BE2C (cell line): ENCODE results near the gene AMOTL2.

Source experiments
- DNase-seq: peaks from one replicate; pipeline ENCODE4 v3.0.0-alpha.2; 2020
- H3K27me3 ChIP-seq: fragments of 250-450 bp; sonication (Bioruptor Pico); 2 replicates; pipeline ENCODE4 v1.5.1; 2020; ENCODE audit warnings: mild to moderate bottlenecking
- H3K36me3 ChIP-seq: fragments of 250-450 bp; sonication (Bioruptor Pico); 2 replicates; pipeline ENCODE4 v1.5.1; 2020; ENCODE audit warnings: mild to moderate bottlenecking
- H3K4me1 ChIP-seq: fragments of 250-450 bp; sonication (Bioruptor Pico); 2 replicates; pipeline ENCODE4 v1.5.1; 2020
- H3K4me3 ChIP-seq: 2 replicates; pipeline ENCODE4 v1.5.1; 2011; ENCODE audit warnings: low read depth, low read length
- H3K9me3 ChIP-seq: fragments of 250-450 bp; sonication (Bioruptor Pico); 2 replicates; pipeline ENCODE4 v1.5.1; 2020
- TF ChIP-seq, protein P1 (sequence below): IDR thresholded peaks from 2 replicates; pipeline ENCODE4 v1.5.1; 2012; ENCODE audit warnings: mild to moderate bottlenecking, low read depth, low read length

Gene AMOTL2

DNA sequence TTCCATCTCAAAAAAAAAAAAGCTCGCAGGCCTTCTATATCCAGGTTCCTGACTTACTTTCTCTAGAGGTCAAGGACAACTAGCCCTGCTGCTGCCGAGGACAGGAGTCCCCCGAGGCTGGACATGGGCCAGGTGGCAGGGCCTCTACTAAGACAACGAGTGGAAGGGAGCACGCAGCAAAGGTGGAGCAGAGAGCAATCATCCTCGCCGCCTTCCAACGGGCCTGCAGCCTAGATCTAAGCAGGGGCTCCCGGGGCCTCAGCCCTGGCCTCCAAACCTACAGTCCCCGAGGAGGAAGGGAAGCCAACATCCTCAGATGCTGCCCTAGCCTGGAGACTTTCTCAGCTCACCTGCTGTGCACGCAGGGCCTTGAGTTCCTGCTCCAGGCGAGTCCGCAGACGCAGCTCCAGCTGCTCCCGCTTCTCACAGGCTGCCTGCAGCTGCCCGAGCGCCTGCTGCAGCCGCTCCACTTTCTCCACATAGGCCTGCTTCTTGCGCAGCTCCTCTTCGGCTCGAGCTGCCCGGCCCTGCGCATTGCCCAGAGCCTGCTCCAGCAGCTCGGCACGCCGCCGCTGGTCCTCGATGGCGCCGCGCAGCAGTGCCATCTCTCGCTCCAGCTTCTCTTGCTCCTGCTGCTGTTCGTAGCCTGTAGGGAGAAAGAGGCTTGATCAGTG, 12.9 kb downstream of the AMOTL2 start:
- H3K27me3 ChIP-seq, result no peaks in the 10 kb centered on the region; the same call in 1 of the 2 replicates
- no peaks in the 10 kb centered on the region for H3K4me1 ChIP-seq
- H3K4me3 ChIP-seq, result no peak overlapping the region
- DNase-seq, result no peak
- H3K9me3 ChIP-seq, result no peaks in the 10 kb centered on the region
- no peaks in the 10 kb centered on the region for H3K36me3 ChIP-seq
- TF ChIP-seq, protein P1, sequence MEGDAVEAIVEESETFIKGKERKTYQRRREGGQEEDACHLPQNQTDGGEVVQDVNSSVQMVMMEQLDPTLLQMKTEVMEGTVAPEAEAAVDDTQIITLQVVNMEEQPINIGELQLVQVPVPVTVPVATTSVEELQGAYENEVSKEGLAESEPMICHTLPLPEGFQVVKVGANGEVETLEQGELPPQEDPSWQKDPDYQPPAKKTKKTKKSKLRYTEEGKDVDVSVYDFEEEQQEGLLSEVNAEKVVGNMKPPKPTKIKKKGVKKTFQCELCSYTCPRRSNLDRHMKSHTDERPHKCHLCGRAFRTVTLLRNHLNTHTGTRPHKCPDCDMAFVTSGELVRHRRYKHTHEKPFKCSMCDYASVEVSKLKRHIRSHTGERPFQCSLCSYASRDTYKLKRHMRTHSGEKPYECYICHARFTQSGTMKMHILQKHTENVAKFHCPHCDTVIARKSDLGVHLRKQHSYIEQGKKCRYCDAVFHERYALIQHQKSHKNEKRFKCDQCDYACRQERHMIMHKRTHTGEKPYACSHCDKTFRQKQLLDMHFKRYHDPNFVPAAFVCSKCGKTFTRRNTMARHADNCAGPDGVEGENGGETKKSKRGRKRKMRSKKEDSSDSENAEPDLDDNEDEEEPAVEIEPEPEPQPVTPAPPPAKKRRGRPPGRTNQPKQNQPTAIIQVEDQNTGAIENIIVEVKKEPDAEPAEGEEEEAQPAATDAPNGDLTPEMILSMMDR, result no peak

DNA sequence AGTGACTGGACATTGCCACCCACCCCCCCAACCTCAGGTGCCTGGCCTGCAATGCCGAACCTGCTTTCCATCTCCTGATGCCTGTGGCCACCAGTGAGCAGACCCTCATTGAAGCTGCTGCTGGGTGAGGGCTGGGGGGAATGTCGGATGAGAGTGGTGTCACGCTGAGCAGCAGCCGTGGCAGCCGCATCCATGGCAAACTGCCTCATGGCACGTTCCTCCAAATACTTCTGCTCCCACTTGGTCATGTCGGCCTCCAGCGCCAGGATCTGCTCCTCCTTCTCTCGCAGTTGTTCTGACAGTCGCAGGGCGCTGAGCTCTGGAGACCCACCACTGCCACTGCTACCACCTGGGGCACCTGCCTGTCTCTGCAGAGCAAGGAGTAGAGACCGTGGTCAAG, 14.2 kb downstream of the AMOTL2 start:
- Histone ChIP-seq H3K4me1 (no peaks in the 10 kb centered on the region), H3K4me3 (no peak overlapping the region), H3K9me3 (no peaks in the 10 kb centered on the region), H3K36me3 (no peaks in the 10 kb centered on the region), H3K27me3 (no peaks in the 10 kb centered on the region; the same call in 1 of the 2 replicates)
- TF ChIP-seq, protein P1, result no peak
- DNase-seq, result no peak

DNA sequence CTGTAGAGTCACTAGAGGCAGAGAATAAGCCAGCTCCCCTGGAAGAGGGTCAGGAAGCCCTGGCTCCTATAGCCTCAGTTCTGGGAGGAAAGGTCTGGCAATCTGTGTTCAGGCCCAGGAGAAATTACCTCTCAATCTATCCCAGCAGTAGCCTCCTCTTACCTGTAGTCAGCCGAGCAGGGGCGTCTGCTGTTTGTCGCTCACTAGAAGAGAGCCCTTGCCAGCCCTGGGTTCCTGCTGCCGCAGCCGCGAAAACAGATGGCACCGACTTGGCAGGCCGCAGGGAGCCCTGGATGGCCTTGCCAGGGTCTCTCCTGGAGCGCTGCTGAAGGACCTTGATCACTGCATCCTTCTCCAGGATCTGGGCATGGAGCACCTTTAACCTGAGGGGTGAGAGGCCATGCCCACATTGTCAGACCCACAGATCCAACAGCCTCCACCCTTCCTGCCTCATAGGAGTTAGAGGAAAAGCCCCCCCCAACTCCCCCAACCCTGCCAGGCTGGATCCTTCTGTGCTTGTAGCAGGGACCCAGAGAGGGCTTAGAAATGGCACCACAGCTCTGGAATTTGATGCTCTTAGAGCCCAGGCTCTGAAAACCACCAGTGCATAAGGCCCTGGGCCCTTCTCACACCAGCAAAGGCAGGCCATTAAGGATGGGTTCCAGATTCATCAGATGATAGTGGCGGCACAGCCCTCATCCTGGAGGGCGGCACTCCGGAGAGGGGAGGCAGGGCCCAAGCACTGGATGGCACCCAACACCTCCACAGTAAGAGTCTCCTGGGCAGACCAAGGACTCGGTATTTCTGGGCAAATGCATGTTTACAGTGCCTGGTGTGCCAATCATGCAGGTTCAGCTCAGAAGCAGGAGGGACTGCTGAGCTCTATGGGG, 14.9 kb downstream of the AMOTL2 start:
- H3K4me1 ChIP-seq, result no peaks in the 10 kb centered on the region
- no peaks in the 10 kb centered on the region for H3K36me3 ChIP-seq
- H3K27me3 ChIP-seq, result no peaks in the 10 kb centered on the region; the same call in 1 of the 2 replicates
- TF ChIP-seq, protein P1, result no peak
- no peak overlapping the region for H3K4me3 ChIP-seq
- DNase-seq, result no peak
- no peaks in the 10 kb centered on the region for H3K9me3 ChIP-seq

DNA sequence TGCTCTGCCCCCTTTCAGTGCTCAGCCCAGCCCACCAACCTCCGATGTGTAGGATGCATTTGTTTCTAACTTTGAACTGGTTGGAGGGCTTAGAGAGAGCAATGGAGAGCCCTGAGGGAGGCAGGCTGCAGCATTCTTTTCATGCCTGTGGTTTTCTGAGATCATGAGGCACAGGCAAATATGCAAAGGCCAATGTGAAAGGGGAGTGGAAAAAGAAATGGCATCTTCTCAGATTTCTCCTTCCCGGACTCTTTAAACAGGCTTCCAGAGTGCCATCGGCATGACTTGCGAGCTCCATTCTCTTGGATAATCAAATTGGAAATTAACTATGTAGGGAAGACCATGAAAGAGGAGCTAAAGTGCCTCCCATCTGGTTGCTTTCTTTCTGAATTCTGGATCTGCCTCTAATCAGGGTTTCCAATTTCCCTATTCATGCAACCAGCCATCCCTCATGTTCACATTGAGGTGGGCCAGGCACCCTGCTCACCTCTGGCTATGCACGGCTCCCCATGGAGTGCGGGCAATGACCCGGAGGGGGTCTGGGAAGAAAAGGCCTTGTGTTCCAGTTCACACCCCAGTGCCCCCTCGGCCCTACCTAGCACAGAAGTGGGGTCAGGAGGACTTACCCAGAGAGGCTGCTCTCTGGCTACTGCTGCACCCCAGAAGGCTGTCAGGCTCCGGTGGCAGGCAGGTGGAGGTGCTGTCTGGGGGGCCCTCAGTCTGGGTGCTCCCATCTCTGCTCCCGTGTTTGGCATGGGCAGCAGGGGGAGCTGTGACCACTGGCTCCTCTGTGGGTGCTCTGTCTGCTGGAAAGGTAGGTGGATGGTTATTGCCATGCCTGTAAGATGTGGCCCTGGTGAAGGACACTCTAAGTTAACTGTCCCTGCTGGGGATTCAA, 16.1 kb downstream of the AMOTL2 start:
- DNase-seq, result peak; percentile 28
- TF ChIP-seq, protein P1, result peak; percentile 52
- Histone ChIP-seq H3K4me3 (no peak overlapping the region), H3K27me3 (no peaks in the 10 kb centered on the region), H3K4me1 (no peaks in the 10 kb centered on the region), H3K36me3 (no peaks in the 10 kb centered on the region), H3K9me3 (no peaks in the 10 kb centered on the region)

DNA sequence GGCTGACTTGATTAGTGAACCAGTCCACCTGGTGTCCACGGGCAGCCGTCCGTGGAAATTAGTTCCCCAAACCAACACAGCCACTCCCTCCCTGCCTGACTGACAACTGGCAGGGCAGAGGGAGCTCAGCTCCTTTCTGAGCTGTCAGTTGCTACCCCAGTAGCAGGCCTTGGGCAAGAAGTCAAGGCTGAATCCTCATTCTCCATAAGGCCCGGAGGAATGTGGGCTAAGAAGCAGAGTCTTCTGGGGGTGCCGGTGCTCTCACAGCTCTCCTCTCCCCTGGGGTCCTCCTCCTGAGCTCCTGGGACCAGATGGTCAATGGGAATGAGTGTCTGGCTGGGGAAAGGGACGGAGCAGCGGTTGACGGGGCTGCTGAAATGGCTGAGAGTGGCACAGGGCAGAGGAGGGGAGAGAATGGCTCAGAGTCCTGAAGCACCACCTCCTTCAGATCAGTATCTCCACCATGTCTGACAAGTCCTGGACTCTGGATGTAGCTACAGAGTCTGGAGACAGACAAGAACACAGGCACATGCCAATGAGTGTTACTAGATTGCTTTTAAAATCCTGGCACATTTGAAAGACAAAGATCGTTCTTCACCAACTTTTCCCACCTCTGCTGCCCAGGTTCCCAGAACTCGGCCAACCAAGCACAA, 16.9 kb downstream of the AMOTL2 start:
- Histone ChIP-seq H3K4me3 (no peak overlapping the region), H3K36me3 (no peaks in the 10 kb centered on the region), H3K9me3 (no peaks in the 10 kb centered on the region), H3K4me1 (no peaks in the 10 kb centered on the region), H3K27me3 (no peaks in the 10 kb centered on the region)
- TF ChIP-seq, protein P1, result no peak
- DNase-seq, result no peak
